ENCODE data around the gene RAVER2.

The RAVER2 gene

GRCh38 chr1:64705591-64705990 is 39.3 kb upstream of the RAVER2 start:
- no peak for TF ChIP-seq CTCF (conservative IDR thresholded peaks at IDR 0.05; ENCODE audit: low read length)
- DNase-seq (ENCODE audit: low read depth), result no peak
- no peak overlapping the region for H3K4me3 ChIP-seq (ENCODE audit: low read length)

- no peak for TF ChIP-seq CTCF (conservative IDR thresholded peaks at IDR 0.05; ENCODE audit: low read length)
- DNase-seq (ENCODE audit: low read depth), result no peak
- no peak overlapping the region for H3K4me3 ChIP-seq (ENCODE audit: low read length)
Measured at GRCh38 chr1:64711266-64711665, 33.6 kb upstream of the RAVER2 start.

- TF ChIP-seq CTCF (conservative IDR thresholded peaks at IDR 0.05; ENCODE audit: low read length), result no peak
- H3K4me3 ChIP-seq (ENCODE audit: low read length), result no peak overlapping the region
- no peak for DNase-seq (ENCODE audit: low read depth)
Measured at GRCh38 chr1:64712049-64712448, 32.8 kb upstream of the RAVER2 start.

GRCh38 chr1:64715186-64715585 is 29.7 kb upstream of the RAVER2 start:
- no peak for DNase-seq (ENCODE audit: low read depth)
- H3K4me3 ChIP-seq (ENCODE audit: low read length), result no peak overlapping the region
- no peak for TF ChIP-seq CTCF (conservative IDR thresholded peaks at IDR 0.05; ENCODE audit: low read length)

GRCh38 chr1:64721135-64721534 is 23.7 kb upstream of the RAVER2 start:
- no peak for TF ChIP-seq CTCF (conservative IDR thresholded peaks at IDR 0.05; ENCODE audit: low read length)
- DNase-seq (ENCODE audit: low read depth), result no peak
- no peak overlapping the region for H3K4me3 ChIP-seq (ENCODE audit: low read length)

GRCh38 chr1:64721576-64722145 is 23.2 kb upstream of the RAVER2 start:
- no peak overlapping the region for H3K4me3 ChIP-seq (ENCODE audit: low read length)
- TF ChIP-seq CTCF (conservative IDR thresholded peaks at IDR 0.05; ENCODE audit: low read length), result no peak
- no peak for DNase-seq (ENCODE audit: low read depth)

- TF ChIP-seq CTCF (conservative IDR thresholded peaks at IDR 0.05; ENCODE audit: low read length), result no peak
- no peak overlapping the region for H3K4me3 ChIP-seq (ENCODE audit: low read length)
- DNase-seq (ENCODE audit: low read depth), result no peak
Measured at GRCh38 chr1:64727861-64728260, 17.0 kb upstream of the RAVER2 start.

Measured in AG10803 (cell line).